ENCODE measurements around the gene ZMYM2. TPM values are rescaled to one million over a fixed set of nuclear protein-coding genes. Genes with fewer than 3 reads are reported as not detected.

The ZMYM2 gene
- total and polyA plus RNA-seq, 10 of the 15 experiments (the other 5 are each of a cell fraction or from before 2014, with no cell fraction given) = 9.5 to 60.4 (median 34.6) TPM

DNA sequence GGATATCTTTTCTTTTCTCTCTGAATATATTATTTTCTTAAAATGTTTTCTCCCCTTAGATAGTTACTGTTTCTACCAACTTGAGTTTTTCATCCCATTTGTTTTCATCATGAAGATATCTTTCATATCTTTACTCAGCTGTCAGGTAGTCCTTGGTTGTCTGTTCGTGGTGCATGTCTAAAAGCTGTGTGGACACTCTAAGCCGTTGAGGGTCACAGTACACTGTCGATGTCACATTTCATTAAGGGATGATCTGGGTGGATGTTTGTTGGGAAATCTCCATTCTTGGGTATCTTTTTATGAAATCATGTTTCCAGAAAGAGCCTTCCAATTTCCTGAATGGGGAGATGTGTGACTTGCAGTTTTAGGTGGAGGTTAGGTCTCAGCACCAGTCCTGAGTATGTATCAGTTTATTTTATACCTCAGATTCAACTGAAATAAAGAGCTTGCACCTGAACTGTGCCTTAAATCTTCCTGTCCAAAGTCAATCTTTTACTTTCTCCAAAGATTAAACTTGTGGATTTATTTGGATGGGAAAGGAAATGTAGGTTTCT, 23.2 kb downstream of the ZMYM2 start:
- CTCF ChIA-PET = interaction anchor here (1.3 kb wide), 1 partner anchor 19 kb away, joined by 3 read pairs; no protein-coding TSS in a partner anchor

More for the DNA sequence above, 23.2 kb downstream of the ZMYM2 start:
- Histone ChIP-seq H4K20me1 (ENCODE audit: control insufficient read depth, insufficient read depth) (peaks cover 5% of the 10 kb centered on the region; the same call in 1 of the 2 replicates), H3K4me3 (no peak overlapping the region), H3K4me2 (ENCODE audit: control insufficient read depth, insufficient read depth) (no peak overlapping the region), H3K9ac (ENCODE audit: control insufficient read depth, insufficient read depth, low read length) (no peak overlapping the region), H3K36me3 (ENCODE audit: control insufficient read depth in 2 of 2, insufficient read depth in 2 of 2, low read length in 1 of 2) (peaks cover 0 to 14% of the 10 kb centered on the region in 2 experiments; a peak in 2 of 4 replicates), H3K79me2 (ENCODE audit: control insufficient read depth, insufficient read depth, low read length) (peaks cover 31% of the 10 kb centered on the region), H2AFZ (ENCODE audit: control insufficient read depth, low read depth, low read length) (no peak overlapping the region), H3K27ac (ENCODE audit: control insufficient read depth, insufficient read depth) (no peak overlapping the region), H3K9me3 (replicated peaks; ENCODE audit: control insufficient read depth, insufficient read depth, low read length) (peaks cover 5% of the 10 kb centered on the region; the same call in 2 of the 3 replicates), H3K27me3 (replicated peaks in 1 of 2; ENCODE audit: control insufficient read depth in 2 of 2, insufficient read depth in 2 of 2, low read length in 1 of 2) (no peaks in the 10 kb centered on the region), H3K4me1 (ENCODE audit: control insufficient read depth, insufficient read depth, low read length) (peaks cover 7% of the 10 kb centered on the region)
- intact Hi-C loops (cut with micrococcal nuclease; ENCODE audit: unreplicated experiment) (no loop called here), in situ Hi-C loops (cut with MboI) (no loop called here)
- DNase-seq (ENCODE audit: low read depth, low spot score) (no peak), FAIRE-seq (no peak), ATAC-seq (no peak)
- TF ChIP-seq CBFB (IDR thresholded peaks at IDR 0.05; ENCODE audit: low read depth) (no peak), EP300 (IDR thresholded peaks at IDR 0.05; ENCODE audit: borderline replicate concordance in 1 of 2, control insufficient read depth in 1 of 2, low read depth in 2 of 2, low read length in 2 of 2) (no peak), SUZ12 (IDR thresholded peaks at IDR 0.05; ENCODE audit: unreplicated experiment) (no peak), ZNF217 (IDR thresholded peaks at IDR 0.05) (no peak), YBX1 (IDR thresholded peaks at IDR 0.05) (no peak), SREBF1 (IDR thresholded peaks at IDR 0.05; ENCODE audit: low read length) (no peak)
- TF ChIP-seq, protein P1, sequence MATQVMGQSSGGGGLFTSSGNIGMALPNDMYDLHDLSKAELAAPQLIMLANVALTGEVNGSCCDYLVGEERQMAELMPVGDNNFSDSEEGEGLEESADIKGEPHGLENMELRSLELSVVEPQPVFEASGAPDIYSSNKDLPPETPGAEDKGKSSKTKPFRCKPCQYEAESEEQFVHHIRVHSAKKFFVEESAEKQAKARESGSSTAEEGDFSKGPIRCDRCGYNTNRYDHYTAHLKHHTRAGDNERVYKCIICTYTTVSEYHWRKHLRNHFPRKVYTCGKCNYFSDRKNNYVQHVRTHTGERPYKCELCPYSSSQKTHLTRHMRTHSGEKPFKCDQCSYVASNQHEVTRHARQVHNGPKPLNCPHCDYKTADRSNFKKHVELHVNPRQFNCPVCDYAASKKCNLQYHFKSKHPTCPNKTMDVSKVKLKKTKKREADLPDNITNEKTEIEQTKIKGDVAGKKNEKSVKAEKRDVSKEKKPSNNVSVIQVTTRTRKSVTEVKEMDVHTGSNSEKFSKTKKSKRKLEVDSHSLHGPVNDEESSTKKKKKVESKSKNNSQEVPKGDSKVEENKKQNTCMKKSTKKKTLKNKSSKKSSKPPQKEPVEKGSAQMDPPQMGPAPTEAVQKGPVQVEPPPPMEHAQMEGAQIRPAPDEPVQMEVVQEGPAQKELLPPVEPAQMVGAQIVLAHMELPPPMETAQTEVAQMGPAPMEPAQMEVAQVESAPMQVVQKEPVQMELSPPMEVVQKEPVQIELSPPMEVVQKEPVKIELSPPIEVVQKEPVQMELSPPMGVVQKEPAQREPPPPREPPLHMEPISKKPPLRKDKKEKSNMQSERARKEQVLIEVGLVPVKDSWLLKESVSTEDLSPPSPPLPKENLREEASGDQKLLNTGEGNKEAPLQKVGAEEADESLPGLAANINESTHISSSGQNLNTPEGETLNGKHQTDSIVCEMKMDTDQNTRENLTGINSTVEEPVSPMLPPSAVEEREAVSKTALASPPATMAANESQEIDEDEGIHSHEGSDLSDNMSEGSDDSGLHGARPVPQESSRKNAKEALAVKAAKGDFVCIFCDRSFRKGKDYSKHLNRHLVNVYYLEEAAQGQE (IDR thresholded peaks at IDR 0.05; ENCODE audit: low read depth, low read length) = no peak
- TF ChIP-seq, protein P2, sequence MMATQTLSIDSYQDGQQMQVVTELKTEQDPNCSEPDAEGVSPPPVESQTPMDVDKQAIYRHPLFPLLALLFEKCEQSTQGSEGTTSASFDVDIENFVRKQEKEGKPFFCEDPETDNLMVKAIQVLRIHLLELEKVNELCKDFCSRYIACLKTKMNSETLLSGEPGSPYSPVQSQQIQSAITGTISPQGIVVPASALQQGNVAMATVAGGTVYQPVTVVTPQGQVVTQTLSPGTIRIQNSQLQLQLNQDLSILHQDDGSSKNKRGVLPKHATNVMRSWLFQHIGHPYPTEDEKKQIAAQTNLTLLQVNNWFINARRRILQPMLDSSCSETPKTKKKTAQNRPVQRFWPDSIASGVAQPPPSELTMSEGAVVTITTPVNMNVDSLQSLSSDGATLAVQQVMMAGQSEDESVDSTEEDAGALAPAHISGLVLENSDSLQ (IDR thresholded peaks at IDR 0.05) = no peak
- 85% methylated on average over 3 of the region's 3 CpGs for WGBS (ENCODE audit: insufficient coverage, insufficient replicate concordance, low lambda C conversion rate, missing lambda C conversion rate)
- ChIA-PET POLR2A (interaction anchor here (0.6 kb wide), 1 partner anchor 8 kb away, joined by 6 read pairs; no protein-coding TSS in a partner anchor), SMC1A (ENCODE audit: uncharacterized antibody, unreplicated experiment) (interaction anchor here (1.2 kb wide), 1 partner anchor 16 kb away, joined by 3 read pairs; no protein-coding TSS in a partner anchor), RAD21 (ENCODE audit: unreplicated experiment) (no interaction called here)
- no TSS peak for BruUV-seq (replicated peaks)
